Mesendoderm (in vitro differentiated cells): ENCODE results near the gene C15orf40.

ENCODE experiments used
- DNase-seq: peaks from one replicate; pipeline ENCODE4 v3.0.0; 2013
- H2AK5ac ChIP-seq: 2 replicates; pipeline ENCODE4 v1.6.1; 2013; ENCODE audit warnings: low read length, inconsistent platforms
- H2BK120ac ChIP-seq: 2 replicates; pipeline ENCODE4 v1.6.1; 2013; ENCODE audit warnings: low read depth, mild to moderate bottlenecking, low read length, moderate library complexity, mixed read lengths
- H2BK15ac ChIP-seq: replicated peaks from 2 replicates; pipeline ENCODE4 v1.6.1; 2013; ENCODE audit warnings: low read depth, mild to moderate bottlenecking, moderate library complexity
- H2BK5ac ChIP-seq: 2 replicates; pipeline ENCODE4 v1.6.1; 2013; ENCODE audit warnings: low read length, inconsistent platforms
- H3K18ac ChIP-seq: 2 replicates; pipeline ENCODE4 v1.6.1; 2013; ENCODE audit warnings: mild to moderate bottlenecking, low read length, mixed read lengths
- H3K23ac ChIP-seq: one replicate; pipeline ENCODE4 v1.6.1; 2013; ENCODE audit warnings: low read length
- H3K27ac ChIP-seq: 2 replicates; pipeline ENCODE4 v1.5.1; 2013; ENCODE audit warnings: low read depth, mild to moderate bottlenecking, inconsistent platforms, low read length, moderate library complexity
- H3K27me3 ChIP-seq: 2 replicates; pipeline ENCODE4 v1.6.1; 2013; ENCODE audit warnings: low read length, control low read depth, mild to moderate bottlenecking, inconsistent platforms; ENCODE audit not compliant: insufficient read depth, poor library complexity
- H3K36me3 ChIP-seq: 2 replicates; pipeline ENCODE4 v1.6.1; 2013; ENCODE audit warnings: low read length, inconsistent platforms; ENCODE audit not compliant: control insufficient read depth, insufficient read depth
- H3K4ac ChIP-seq: one replicate; pipeline ENCODE4 v1.6.1; 2013; ENCODE audit warnings: low read depth, mild to moderate bottlenecking, low read length, moderate library complexity
- H3K4me1 ChIP-seq: 2 replicates; pipeline ENCODE4 v1.6.1; 2013; ENCODE audit warnings: low read depth, low read length, inconsistent platforms; ENCODE audit not compliant: control insufficient read depth
- H3K4me2 ChIP-seq: 2 replicates; pipeline ENCODE4 v1.6.1; 2013; ENCODE audit warnings: low read length
- H3K4me3 ChIP-seq: 2 replicates; pipeline ENCODE4 v1.5.1; 2013; ENCODE audit warnings: mild to moderate bottlenecking, low read length
- H3K56ac ChIP-seq: one replicate; pipeline ENCODE4 v1.6.1; 2013; ENCODE audit warnings: low read length
- H3K79me1 ChIP-seq: 2 replicates; pipeline ENCODE4 v1.6.1; 2013; ENCODE audit warnings: low read length, inconsistent platforms
- H3K79me2 ChIP-seq: 2 replicates; pipeline ENCODE4 v1.6.1; 2013; ENCODE audit warnings: mild to moderate bottlenecking, low read length; ENCODE audit not compliant: control insufficient read depth, insufficient read depth
- H3K9ac ChIP-seq: 2 replicates; pipeline ENCODE4 v1.6.1; 2013; ENCODE audit warnings: low read length, inconsistent platforms
- H4K5ac ChIP-seq: one replicate; pipeline ENCODE4 v1.6.1; 2013; ENCODE audit warnings: low read length
- H4K8ac ChIP-seq: one replicate; pipeline ENCODE4 v1.6.1; 2013; ENCODE audit warnings: low read depth, mild to moderate bottlenecking, control low read depth, low read length, moderate library complexity
- WGBS: extraction: QIAGEN DNeasy Blood & Tissue Kit; methylation state at CpG from one replicate; pipeline ENCODE4 v1.1.7; 2013; ENCODE audit warnings: low lambda C conversion rate, missing lambda C conversion rate; ENCODE audit not compliant: insufficient coverage; ENCODE audit errors: extremely low coverage; 5-methylcytosine and 5-hydroxymethylcytosine counted together

Gene C15orf40

GRCh38 chr15:82951472-82952157 is 59.8 kb downstream of the C15orf40 start:
- Histone ChIP-seq H3K4me1 (no peaks in the 10 kb centered on the region), H2BK15ac (no peak overlapping the region), H3K27me3 (peaks cover 8% of the 10 kb centered on the region), H4K8ac (no peak overlapping the region), H3K4me3 (peak overlapping the region; percentile 40), H3K4ac (no peak overlapping the region), H3K36me3 (no peaks in the 10 kb centered on the region), H3K9ac (peak overlapping the region; percentile 66), H3K56ac (peak overlapping the region; percentile 80), H2BK120ac (no peak overlapping the region), H3K27ac (no peak overlapping the region), H3K18ac (peak overlapping the region; percentile 94), H2AK5ac (no peak overlapping the region), H3K23ac (no peak overlapping the region), H3K79me2 (no peaks in the 10 kb centered on the region), H3K4me2 (peak overlapping the region; percentile 71), H2BK5ac (no peak overlapping the region), H3K79me1 (no peaks in the 10 kb centered on the region), H4K5ac (no peak overlapping the region)
- no peak for DNase-seq
- no CpG with 5 or more reads among the region's 13 CpGs for WGBS

DNA sequence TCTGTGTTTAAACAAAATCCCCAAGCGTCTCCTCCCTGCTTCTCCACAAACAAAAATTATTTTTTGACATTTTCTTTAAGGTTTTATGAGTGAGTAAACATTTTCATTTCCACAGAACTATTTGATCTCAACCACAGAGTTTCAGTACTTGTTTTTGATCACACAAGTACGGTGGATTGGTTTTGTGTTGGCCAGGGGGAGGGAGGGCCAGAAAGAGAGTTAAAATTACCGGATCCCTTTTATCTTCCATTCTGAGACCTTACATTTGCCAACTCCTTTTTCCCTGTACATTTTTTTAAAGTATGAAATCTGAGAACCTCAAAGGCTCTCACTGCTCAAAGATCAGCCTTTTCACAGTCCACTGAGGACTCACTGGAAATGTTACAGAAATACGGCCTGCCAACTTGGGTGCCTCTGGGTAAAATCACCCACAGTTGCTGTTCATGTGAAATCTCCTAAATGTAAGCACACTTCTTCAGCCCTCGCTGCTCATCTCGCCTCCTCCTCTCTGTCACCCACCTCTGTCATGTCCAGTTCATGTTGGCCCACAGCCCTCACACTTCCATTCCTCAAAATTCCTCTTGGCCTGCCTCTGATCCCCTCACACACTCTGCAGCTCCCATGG is 60.6 kb downstream of the C15orf40 start:
- Histone ChIP-seq H3K4me3 (no peak overlapping the region), H3K9ac (no peak overlapping the region), H2BK120ac (no peak overlapping the region), H3K27ac (no peak overlapping the region), H3K79me1 (no peaks in the 10 kb centered on the region), H3K79me2 (no peaks in the 10 kb centered on the region), H3K27me3 (peaks cover 8% of the 10 kb centered on the region), H4K5ac (no peak overlapping the region), H4K8ac (no peak overlapping the region), H2AK5ac (no peak overlapping the region), H3K18ac (no peak overlapping the region), H3K36me3 (no peaks in the 10 kb centered on the region), H3K4me2 (no peak overlapping the region), H3K23ac (no peak overlapping the region), H2BK5ac (no peak overlapping the region), H3K4ac (no peak overlapping the region), H2BK15ac (no peak overlapping the region), H3K4me1 (no peaks in the 10 kb centered on the region), H3K56ac (no peak overlapping the region)
- WGBS = no CpG with 5 or more reads among the region's 6 CpGs
- no peak for DNase-seq

- Histone ChIP-seq H3K36me3 (no peaks in the 10 kb centered on the region), H3K79me1 (no peaks in the 10 kb centered on the region), H3K4ac (no peak overlapping the region), H3K4me2 (no peak overlapping the region), H3K23ac (no peak overlapping the region), H3K9ac (no peak overlapping the region), H3K18ac (no peak overlapping the region), H4K5ac (no peak overlapping the region), H3K4me3 (no peak overlapping the region), H2BK15ac (no peak overlapping the region), H3K79me2 (no peaks in the 10 kb centered on the region), H2BK5ac (no peak overlapping the region), H3K4me1 (no peaks in the 10 kb centered on the region), H2AK5ac (no peak overlapping the region), H3K27me3 (peaks cover 8% of the 10 kb centered on the region), H4K8ac (no peak overlapping the region), H3K27ac (no peak overlapping the region), H3K56ac (no peak overlapping the region), H2BK120ac (no peak overlapping the region)
- DNase-seq = no peak
- WGBS = no CpG with 5 or more reads among the region's 5 CpGs
Measured at GRCh38 chr15:82950295-82950694, 61.1 kb downstream of the C15orf40 start.

- Histone ChIP-seq H3K27ac (no peak overlapping the region), H2BK120ac (no peak overlapping the region), H3K27me3 (peaks cover 2% of the 10 kb centered on the region), H3K9ac (no peak overlapping the region), H2BK15ac (no peak overlapping the region), H3K4me3 (no peak overlapping the region), H3K56ac (no peak overlapping the region), H4K5ac (no peak overlapping the region), H3K4me1 (no peaks in the 10 kb centered on the region), H3K79me1 (no peaks in the 10 kb centered on the region), H3K4ac (no peak overlapping the region), H3K4me2 (no peak overlapping the region), H2AK5ac (no peak overlapping the region), H3K36me3 (no peaks in the 10 kb centered on the region), H4K8ac (no peak overlapping the region), H3K18ac (no peak overlapping the region), H2BK5ac (no peak overlapping the region), H3K79me2 (no peaks in the 10 kb centered on the region), H3K23ac (no peak overlapping the region)
- DNase-seq = no peak
- WGBS = no CpG with 5 or more reads among the region's 8 CpGs
Measured at GRCh38 chr15:82946155-82946701, 65.2 kb downstream of the C15orf40 start.

DNA sequence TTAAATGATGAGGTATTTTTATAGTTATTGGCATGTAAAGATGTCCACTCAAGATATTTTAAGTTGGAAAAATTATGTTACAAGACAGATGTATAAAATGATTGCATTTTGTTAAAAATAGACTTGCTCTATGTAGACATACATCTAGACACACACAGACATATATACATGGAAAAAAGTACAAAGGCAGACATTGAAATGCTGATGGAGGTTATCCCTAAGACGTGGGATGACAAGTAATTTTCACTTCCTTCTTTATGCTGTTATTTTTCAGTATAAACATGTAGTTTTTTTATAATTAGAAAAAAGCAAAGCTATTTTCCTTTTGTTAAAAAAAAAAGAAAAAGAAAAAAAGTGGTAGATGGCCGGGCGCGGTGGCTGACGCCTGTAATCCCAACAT is 66.1 kb downstream of the C15orf40 start:
- no peaks in the 10 kb centered on the region for H3K4me1 ChIP-seq
- no CpG with 5 or more reads among the region's 5 CpGs for WGBS

More for the DNA sequence above, 66.1 kb downstream of the C15orf40 start:
- H3K36me3 ChIP-seq = no peaks in the 10 kb centered on the region
- H3K4me2 ChIP-seq = no peak overlapping the region
- no peaks in the 10 kb centered on the region for H3K79me1 ChIP-seq
- no peak overlapping the region for H3K56ac ChIP-seq
- no peak overlapping the region for H4K8ac ChIP-seq
- H3K27ac ChIP-seq = no peak overlapping the region
- H3K27me3 ChIP-seq = peaks cover 2% of the 10 kb centered on the region
- H3K23ac ChIP-seq = no peak overlapping the region
- H3K9ac ChIP-seq = no peak overlapping the region
- no peak overlapping the region for H4K5ac ChIP-seq
- no peak overlapping the region for H2BK15ac ChIP-seq
- no peak for DNase-seq
- no peak overlapping the region for H2BK120ac ChIP-seq
- no peak overlapping the region for H2AK5ac ChIP-seq
- H3K4ac ChIP-seq = no peak overlapping the region
- no peak overlapping the region for H2BK5ac ChIP-seq
- H3K79me2 ChIP-seq = no peaks in the 10 kb centered on the region
- no peak overlapping the region for H3K4me3 ChIP-seq
- H3K18ac ChIP-seq = no peak overlapping the region
